GM23338 (cell line): ENCODE results near the gene CCL13. TPM values are rescaled to one million over a fixed set of nuclear protein-coding genes. Genes with fewer than 3 reads are reported as not detected.

Experiments
- ATAC-seq: fragments of 200-7000 bp; cut with Tn5 transposase; 3 replicates; pipeline ENCODE4 v1.9.1; 2020
- DNase-seq: peaks from one replicate; pipeline ENCODE4 v3.0.0-alpha.2; 2015; ENCODE audit warnings: low spot score
- H2AFZ ChIP-seq: fragments of 200-600 bp; sonication (generic); 2 replicates; pipeline ENCODE4 v1.8.0; 2016; ENCODE audit warnings: antibody characterized with exemption, mild to moderate bottlenecking, moderate library complexity
- H3F3A ChIP-seq: fragments of 200-600 bp; sonication (generic); replicated peaks from 2 replicates; pipeline ENCODE4 v1.8.0; 2017; ENCODE audit warnings: antibody characterized with exemption, mixed run types, low read depth
- H3K27ac ChIP-seq: fragments of 200-600 bp; sonication (generic); 2 replicates; pipeline ENCODE4 v1.6.1; 2016; ENCODE audit warnings: low read depth
- H3K27me3 ChIP-seq: fragments of 200-600 bp; sonication (generic); 2 replicates; pipeline ENCODE4 v1.8.0; 2016; ENCODE audit warnings: mild to moderate bottlenecking, mixed run types, moderate library complexity; ENCODE audit not compliant: insufficient read depth
- H3K36me3 ChIP-seq: fragments of 200-600 bp; sonication (generic); 2 replicates; pipeline ENCODE4 v1.8.0; 2016; ENCODE audit warnings: mild to moderate bottlenecking; ENCODE audit not compliant: insufficient read depth
- H3K4me1 ChIP-seq: fragments of 200-600 bp; sonication (generic); 2 replicates; pipeline ENCODE4 v1.8.0; 2016; ENCODE audit warnings: mild to moderate bottlenecking, moderate library complexity; ENCODE audit not compliant: insufficient read depth
- H3K4me2 ChIP-seq: fragments of 200-600 bp; sonication (generic); 2 replicates; pipeline ENCODE4 v1.7.1; 2017; ENCODE audit warnings: mixed run types
- H3K4me3 ChIP-seq: fragments of 200-600 bp; sonication (generic); 2 replicates; pipeline ENCODE4 v1.6.1; 2016; ENCODE audit warnings: mixed run types
- H3K79me2 ChIP-seq: fragments of 200-600 bp; sonication (generic); replicated peaks from 2 replicates; pipeline ENCODE4 v1.8.0; 2017; ENCODE audit warnings: mild to moderate bottlenecking; ENCODE audit not compliant: insufficient read depth
- H3K9me2 ChIP-seq: fragments of 200-600 bp; sonication (generic); 2 replicates; pipeline ENCODE4 v1.8.0; 2017; ENCODE audit not compliant: insufficient read depth
- H4K20me1 ChIP-seq: fragments of 200-600 bp; sonication (generic); replicated peaks from 2 replicates; pipeline ENCODE4 v1.8.0; 2017; ENCODE audit warnings: mild to moderate bottlenecking; ENCODE audit not compliant: insufficient read depth
- H3K27ac Mint-ChIP-seq: 2 replicates; pipeline ENCODE4 v1.8.0; 2020; ENCODE audit warnings: inconsistent platforms, mild to moderate bottlenecking, moderate library complexity, mixed read lengths
- H3K27me3 Mint-ChIP-seq: 3 replicates; pipeline ENCODE4 v1.8.0; 2022; ENCODE audit warnings: low read depth, mild to moderate bottlenecking, moderate library complexity, mixed read lengths, inconsistent platforms; ENCODE audit not compliant: insufficient read depth, poor library complexity
- H3K36me3 Mint-ChIP-seq: 3 replicates; pipeline ENCODE4 v1.8.0; 2021; ENCODE audit warnings: low read depth, mild to moderate bottlenecking, inconsistent platforms, moderate library complexity, mixed read lengths
- H3K4me1 Mint-ChIP-seq: 3 replicates; pipeline ENCODE4 v1.8.0; 2020; ENCODE audit warnings: mild to moderate bottlenecking, inconsistent platforms, mixed read lengths
- H3K4me3 Mint-ChIP-seq: 3 replicates; pipeline ENCODE4 v1.8.0; 2021; ENCODE audit warnings: moderate library complexity, mild to moderate bottlenecking, inconsistent platforms, mixed read lengths
- H3K9me3 Mint-ChIP-seq: 3 replicates; pipeline ENCODE4 v1.8.0; 2020; ENCODE audit warnings: moderate library complexity, mild to moderate bottlenecking, inconsistent platforms, mixed read lengths
- CREB1 ChIP-seq: fragments of 250-450 bp; sonication (Bioruptor Pico); IDR thresholded peaks from 2 replicates; pipeline ENCODE4 v1.5.0; 2020; ENCODE audit warnings: low read depth, mild to moderate bottlenecking, moderate library complexity
- CTCF ChIP-seq, 2 experiments: fragments of 200-600 bp in 1 of 2; sonication (generic) in 1 of 2; conservative IDR thresholded peaks; 2 replicates each; pipeline versions ENCODE4 v1.5.1 to v1.6.1; 2016 to 2017; ENCODE audit warnings: antibody characterized with exemption in 2 of 2, low read depth in 2 of 2, mild to moderate bottlenecking in 2 of 2, moderate library complexity in 1 of 2
- EZH2 ChIP-seq: fragments of 200-600 bp; sonication (generic); IDR thresholded peaks from one replicate; pipeline ENCODE4 v1.8.0; 2017; ENCODE audit warnings: antibody characterized with exemption, mild to moderate bottlenecking, low read depth; ENCODE audit not compliant: unreplicated experiment
- JUNB ChIP-seq: IDR thresholded peaks from one replicate; pipeline ENCODE4 v1.6.1; 2016; ENCODE audit warnings: antibody characterized with exemption; ENCODE audit not compliant: unreplicated experiment
- POLR2AphosphoS5 ChIP-seq: IDR thresholded peaks from 2 replicates; pipeline ENCODE4 v1.6.1; 2016; ENCODE audit warnings: antibody characterized with exemption, low read depth
- STAT1 ChIP-seq: IDR thresholded peaks from one replicate; pipeline ENCODE4 v1.6.1; 2016; ENCODE audit warnings: antibody characterized with exemption; ENCODE audit not compliant: unreplicated experiment
- ZNF114 ChIP-seq: fragments of 250-450 bp; sonication (Bioruptor Pico); IDR thresholded peaks from 2 replicates; pipeline ENCODE4 v1.5.0; 2020; ENCODE audit warnings: mild to moderate bottlenecking, moderate library complexity
- ZNF331 ChIP-seq: fragments of 250-450 bp; sonication (Bioruptor Pico); IDR thresholded peaks from 2 replicates; pipeline ENCODE4 v1.5.0; 2020; ENCODE audit warnings: low read depth, mild to moderate bottlenecking, moderate library complexity
- ZNF462 ChIP-seq: fragments of 250-450 bp; sonication (Bioruptor Pico); IDR thresholded peaks from 2 replicates; pipeline ENCODE4 v1.5.0; 2020; ENCODE audit warnings: mild to moderate bottlenecking, moderate library complexity
- polyA plus RNA-seq: library from polyadenylated mRNA; unstranded; fragments of >200 nt; fragmentation: Nextera tagmentation; extraction: Ambion mirVana; gene quantifications from 2 replicates; pipeline ENCODE4 v1.2.1, GENCODE V29; 2016
- total RNA-seq: library from RNA; depleted of rRNA; stranded (reverse); fragments of >200 nt; shearing (Covaris generic); gene quantifications from 2 replicates; pipeline ENCODE4 v1.2.3, GENCODE V29; 2014

The CCL13 gene
- total and polyA plus RNA-seq, 2 experiments from 2014 or later = not detected

- ATAC-seq (peak; percentile 83), DNase-seq (peak; percentile 75)
- Histone ChIP-seq H3F3A (no peaks in the 10 kb centered on the region), H3K27ac (no peak overlapping the region), H3K4me2 (no peak overlapping the region), H3K36me3 (no peaks in the 10 kb centered on the region), H2AFZ (no peak overlapping the region), H3K79me2 (no peaks in the 10 kb centered on the region), H3K9me2 (peaks cover 16% of the 10 kb centered on the region; the same call in 1 of the 2 replicates), H4K20me1 (no peaks in the 10 kb centered on the region), H3K27me3 (no peaks in the 10 kb centered on the region), H3K4me1 (no peaks in the 10 kb centered on the region), H3K4me3 (no peak overlapping the region)
- no peaks in the 10 kb centered on the region for H3K4me1 Mint-ChIP-seq
- no peak overlapping the region for H3K27ac Mint-ChIP-seq
- H3K36me3 Mint-ChIP-seq = no peaks in the 10 kb centered on the region
- TF ChIP-seq CTCF (conservative IDR thresholded peaks at IDR 0.05; ENCODE audit: low read depth in 2 of 2) (peak; percentile 48 to 56), ZNF331 (CRISPR knock-in tag) (no peak)
- no peak overlapping the region for H3K4me3 Mint-ChIP-seq
- no peaks in the 10 kb centered on the region for H3K9me3 Mint-ChIP-seq
- H3K27me3 Mint-ChIP-seq = no peaks in the 10 kb centered on the region
Measured at GRCh38 chr17:34318474-34318873, 37.8 kb upstream of the CCL13 start.

- Histone ChIP-seq H3K9me2 (peaks cover 16% of the 10 kb centered on the region; the same call in 1 of the 2 replicates), H3F3A (no peaks in the 10 kb centered on the region), H4K20me1 (no peaks in the 10 kb centered on the region), H3K4me3 (no peak within 1 kb of the TSS), H3K36me3 (no peaks in the 10 kb centered on the region), H3K79me2 (no peaks in the 10 kb centered on the region), H3K4me2 (no peak within 1 kb of the TSS), H3K4me1 (no peaks in the 10 kb centered on the region), H2AFZ (no peak within 1 kb of the TSS), H3K27ac (no peak within 1 kb of the TSS), H3K27me3 (no peaks in the 10 kb centered on the region)
- Mint-ChIP-seq H3K4me3 (no peak within 1 kb of the TSS), H3K4me1 (no peaks in the 10 kb centered on the region), H3K27ac (no peak within 1 kb of the TSS), H3K9me3 (no peaks in the 10 kb centered on the region; the same call in 2 of the 3 replicates), H3K36me3 (no peaks in the 10 kb centered on the region), H3K27me3 (no peaks in the 10 kb centered on the region)
- DNase-seq (no peak), ATAC-seq (no peak)
- TF ChIP-seq ZNF331 (CRISPR knock-in tag) = no peak
- TF ChIP-seq ZNF114 (CRISPR knock-in tag) = no peak
- no peak for TF ChIP-seq POLR2AphosphoS5
- no peak for TF ChIP-seq EZH2
- no peak for TF ChIP-seq CTCF (conservative IDR thresholded peaks at IDR 0.05; ENCODE audit: low read depth in 2 of 2)
- TF ChIP-seq JUNB = no peak
- TF ChIP-seq ZNF462 = no peak
- no peak for TF ChIP-seq STAT1
- TF ChIP-seq CREB1 (CRISPR knock-in tag) = no peak
Measured at GRCh38 chr17:34319039-34319483, 37.2 kb upstream of the CCL13 start, which contains the start of gene CCL8. CCL8 (plus strand) TSS chr17:34319435; CDS start chr17:34319502, 67 bp downstream.
